A673 (cell line): ENCODE measurements around the gene INO80C. TPM values are rescaled to one million over a fixed set of nuclear protein-coding genes. Genes with fewer than 3 reads are reported as not detected.

Experiments used
- BruUV-seq: library from RNA; stranded (reverse); fragments of 400-500 nt; replicated peaks from 2 replicates; lab custom pipeline; 2021; lab: Mats Ljungman, UMichigan
- CTCF ChIA-PET: fragments of 300-600 bp; sonication (Branson Sonifier 250); formaldehyde crosslinking; loops from one replicate; lab custom pipeline; 2022; ENCODE audit warnings: antibody characterized with exemption; lab: Charles Lee
- POLR2A ChIA-PET: fragments of 300-600 bp; sonication (Branson Sonifier 250); formaldehyde crosslinking; loops from one replicate; lab custom pipeline; 2022; ENCODE audit warnings: antibody characterized with exemption; ENCODE audit not compliant: low non-redundant PET; lab: Charles Lee
- DNase-seq: peaks from one replicate; pipeline ENCODE4 v3.0.0-alpha.2; 2015; ENCODE audit warnings: low spot score
- H3K27ac ChIP-seq: fragments of 200-600 bp; sonication (generic); 2 replicates; pipeline ENCODE4 v1.5.1; 2016; ENCODE audit warnings: mixed run types, low read depth, mild to moderate bottlenecking, mixed read lengths, antibody characterized with exemption, low read length; ENCODE audit not compliant: poor library complexity, severe bottlenecking
- H3K27me3 ChIP-seq: fragments of 200-600 bp; sonication (generic); replicated peaks from 2 replicates; pipeline ENCODE4 v1.6.1; 2017; ENCODE audit warnings: mixed run types, low read depth, mild to moderate bottlenecking, mixed read lengths, antibody characterized with exemption, low read length; ENCODE audit not compliant: insufficient read depth, poor library complexity
- H3K36me3 ChIP-seq: fragments of 200-600 bp; sonication (generic); 2 replicates; pipeline ENCODE4 v1.6.1; 2016; ENCODE audit warnings: mixed run types, mild to moderate bottlenecking, mixed read lengths, antibody characterized with exemption, low read length; ENCODE audit not compliant: insufficient read depth, poor library complexity, severe bottlenecking
- H3K4me1 ChIP-seq: fragments of 200-600 bp; sonication (generic); 2 replicates; pipeline ENCODE4 v1.6.1; 2017; ENCODE audit warnings: mixed run types, mild to moderate bottlenecking, mixed read lengths, antibody characterized with exemption, low read length; ENCODE audit not compliant: insufficient read depth, poor library complexity, severe bottlenecking
- H3K4me3 ChIP-seq: fragments of 200-600 bp; sonication (generic); 2 replicates; pipeline ENCODE4 v1.5.1; 2016; ENCODE audit warnings: low read depth, mixed run types, mild to moderate bottlenecking, mixed read lengths, low read length; ENCODE audit not compliant: poor library complexity, severe bottlenecking
- H3K9me3 ChIP-seq: fragments of 200-600 bp; sonication (generic); 2 replicates; pipeline ENCODE4 v1.6.1; 2016; ENCODE audit warnings: mixed run types, low read depth, mild to moderate bottlenecking, mixed read lengths, antibody characterized with exemption, low read length; ENCODE audit not compliant: poor library complexity, severe bottlenecking
- EZH2 ChIP-seq: fragments of 200-600 bp; sonication (generic); IDR thresholded peaks from 2 replicates; pipeline ENCODE4 v1.6.1; 2017; ENCODE audit warnings: borderline replicate concordance, low read depth, mild to moderate bottlenecking, mixed read lengths, antibody characterized with exemption, low read length; ENCODE audit not compliant: poor library complexity, severe bottlenecking
- intact Hi-C: fragments of 100-400 bp; cut with micrococcal nuclease; formaldehyde crosslinking; loops from one replicate; pipeline ENCODE4 v1.10.0; 2022; ENCODE audit not compliant: unreplicated experiment
- total RNA-seq: library from RNA; stranded (reverse); gene quantifications from 2 replicates; pipeline ENCODE4 v1.2.3, GENCODE V29; 2021
- TF ChIP-seq, protein P1 (sequence below): fragments of 300-800, 200-600 bp; sonication (generic); conservative IDR thresholded peaks from 2 replicates; pipeline ENCODE4 v1.5.1; 2017; ENCODE audit warnings: low read depth, mild to moderate bottlenecking, antibody characterized with exemption, low read length, moderate library complexity, mixed read lengths

INO80C gene
- total RNA-seq, 1 experiment from 2014 or later: 36.6 TPM

DNA sequence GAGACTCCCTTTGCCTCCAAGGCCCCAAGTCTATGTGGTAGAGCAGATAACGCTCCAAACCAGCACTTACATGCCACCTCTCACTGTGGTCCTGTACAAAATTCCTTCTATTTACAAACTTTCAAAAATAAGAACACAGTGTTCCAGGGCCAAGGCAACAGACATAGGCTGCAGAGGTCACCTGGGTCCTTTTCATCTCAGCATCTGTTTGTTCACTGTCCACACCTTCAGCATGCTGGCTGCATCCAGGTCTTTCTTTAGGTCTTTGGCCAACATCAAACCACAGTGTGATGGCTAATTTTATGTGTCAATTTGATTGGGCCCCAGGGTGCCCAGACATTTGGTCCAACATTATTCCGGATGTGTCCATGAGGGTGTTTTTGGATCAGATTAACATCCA is 20.0 kb upstream of the INO80C start:
- Histone ChIP-seq H3K27ac (no peak overlapping the region), H3K4me3 (no peak overlapping the region), H3K36me3 (no peaks in the 10 kb centered on the region), H3K27me3 (no peaks in the 10 kb centered on the region), H3K9me3 (no peaks in the 10 kb centered on the region), H3K4me1 (peaks cover 12% of the 10 kb centered on the region)
- no peak for DNase-seq
- no TSS peak for BruUV-seq
- no peak for TF ChIP-seq EZH2
- TF ChIP-seq, protein P1, sequence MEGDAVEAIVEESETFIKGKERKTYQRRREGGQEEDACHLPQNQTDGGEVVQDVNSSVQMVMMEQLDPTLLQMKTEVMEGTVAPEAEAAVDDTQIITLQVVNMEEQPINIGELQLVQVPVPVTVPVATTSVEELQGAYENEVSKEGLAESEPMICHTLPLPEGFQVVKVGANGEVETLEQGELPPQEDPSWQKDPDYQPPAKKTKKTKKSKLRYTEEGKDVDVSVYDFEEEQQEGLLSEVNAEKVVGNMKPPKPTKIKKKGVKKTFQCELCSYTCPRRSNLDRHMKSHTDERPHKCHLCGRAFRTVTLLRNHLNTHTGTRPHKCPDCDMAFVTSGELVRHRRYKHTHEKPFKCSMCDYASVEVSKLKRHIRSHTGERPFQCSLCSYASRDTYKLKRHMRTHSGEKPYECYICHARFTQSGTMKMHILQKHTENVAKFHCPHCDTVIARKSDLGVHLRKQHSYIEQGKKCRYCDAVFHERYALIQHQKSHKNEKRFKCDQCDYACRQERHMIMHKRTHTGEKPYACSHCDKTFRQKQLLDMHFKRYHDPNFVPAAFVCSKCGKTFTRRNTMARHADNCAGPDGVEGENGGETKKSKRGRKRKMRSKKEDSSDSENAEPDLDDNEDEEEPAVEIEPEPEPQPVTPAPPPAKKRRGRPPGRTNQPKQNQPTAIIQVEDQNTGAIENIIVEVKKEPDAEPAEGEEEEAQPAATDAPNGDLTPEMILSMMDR: no peak
- intact Hi-C loops: no loop called here
- ChIA-PET POLR2A (no interaction called here), CTCF (no interaction called here)

DNA sequence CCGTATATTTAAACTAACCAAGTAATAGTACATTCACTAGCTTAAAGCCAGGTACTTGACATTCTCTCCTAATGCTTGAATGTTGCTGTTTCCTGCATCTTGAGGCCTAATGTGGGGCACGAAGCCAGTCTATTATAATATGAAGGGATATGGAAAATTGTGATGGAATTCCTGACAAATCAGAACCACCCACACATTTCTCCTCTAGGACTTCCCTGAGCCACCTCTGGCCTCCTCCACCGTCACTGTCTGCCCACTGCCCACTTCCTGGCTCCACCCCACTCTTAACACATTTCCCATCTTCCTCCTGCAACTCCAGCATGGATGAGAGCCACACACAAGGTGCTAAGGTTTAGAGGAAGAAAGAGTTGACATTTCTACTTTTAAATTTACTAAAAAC is 19.0 kb upstream of the INO80C start:
- ChIA-PET CTCF (no interaction called here), POLR2A (no interaction called here)
- H3K27me3 ChIP-seq: no peaks in the 10 kb centered on the region
- intact Hi-C loops: no loop called here
- H3K27ac ChIP-seq: no peak overlapping the region
- H3K36me3 ChIP-seq: no peaks in the 10 kb centered on the region
- TF ChIP-seq EZH2: no peak
- TF ChIP-seq, protein P1: no peak
- no peak for DNase-seq
- H3K4me3 ChIP-seq: no peak overlapping the region
- H3K4me1 ChIP-seq: peaks cover 12% of the 10 kb centered on the region
- H3K9me3 ChIP-seq: no peaks in the 10 kb centered on the region
- BruUV-seq: no TSS peak

DNA sequence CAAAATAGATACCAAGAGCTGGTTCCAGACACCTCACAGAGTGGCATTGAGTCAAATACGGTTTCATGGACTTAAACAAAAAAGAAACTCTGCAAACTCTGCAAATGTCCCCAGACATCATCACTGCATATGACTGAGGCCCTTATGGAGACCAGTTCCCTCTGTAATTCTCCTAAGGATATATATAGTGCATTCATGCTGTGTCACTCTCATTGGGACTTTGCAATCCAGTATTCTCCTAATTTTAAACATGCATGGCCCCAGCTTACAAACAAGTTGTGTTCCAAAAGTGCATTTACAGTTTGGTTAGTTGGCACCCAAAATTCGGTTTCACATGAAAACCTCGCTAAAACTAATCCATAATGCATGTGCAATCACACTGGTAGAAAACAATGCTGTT is 18.6 kb upstream of the INO80C start:
- intact Hi-C loops: no loop called here
- POLR2A ChIA-PET: no interaction called here
- Histone ChIP-seq H3K36me3 (no peaks in the 10 kb centered on the region), H3K4me3 (no peak overlapping the region), H3K4me1 (peaks cover 12% of the 10 kb centered on the region), H3K27me3 (no peaks in the 10 kb centered on the region), H3K9me3 (no peaks in the 10 kb centered on the region), H3K27ac (no peak overlapping the region)
- TF ChIP-seq EZH2: no peak
- TF ChIP-seq, protein P1: no peak
- CTCF ChIA-PET: no interaction called here
- DNase-seq: no peak
- BruUV-seq: no TSS peak
